A673 (cell line): Measurements from ENCODE around the gene EXOC2. TPM values are rescaled to one million over a fixed set of nuclear protein-coding genes. Genes with fewer than 3 reads are reported as not detected.

Source experiments
- BruUV-seq: library from RNA; stranded (reverse); fragments of 400-500 nt; replicated peaks from 2 replicates; lab custom pipeline; 2021; lab: Mats Ljungman, UMichigan
- CTCF ChIA-PET: fragments of 300-600 bp; sonication (Branson Sonifier 250); formaldehyde crosslinking; loops from one replicate; lab custom pipeline; 2022; ENCODE audit warnings: antibody characterized with exemption; lab: Charles Lee
- POLR2A ChIA-PET: fragments of 300-600 bp; sonication (Branson Sonifier 250); formaldehyde crosslinking; loops from one replicate; lab custom pipeline; 2022; ENCODE audit warnings: antibody characterized with exemption; ENCODE audit not compliant: low non-redundant PET; lab: Charles Lee
- DNase-seq: peaks from one replicate; pipeline ENCODE4 v3.0.0-alpha.2; 2015; ENCODE audit warnings: low spot score
- H3K27ac ChIP-seq: fragments of 200-600 bp; sonication (generic); 2 replicates; pipeline ENCODE4 v1.5.1; 2016; ENCODE audit warnings: mixed run types, low read depth, mild to moderate bottlenecking, mixed read lengths, antibody characterized with exemption, low read length; ENCODE audit not compliant: poor library complexity, severe bottlenecking
- H3K27me3 ChIP-seq: fragments of 200-600 bp; sonication (generic); replicated peaks from 2 replicates; pipeline ENCODE4 v1.6.1; 2017; ENCODE audit warnings: mixed run types, low read depth, mild to moderate bottlenecking, mixed read lengths, antibody characterized with exemption, low read length; ENCODE audit not compliant: insufficient read depth, poor library complexity
- H3K36me3 ChIP-seq: fragments of 200-600 bp; sonication (generic); 2 replicates; pipeline ENCODE4 v1.6.1; 2016; ENCODE audit warnings: mixed run types, mild to moderate bottlenecking, mixed read lengths, antibody characterized with exemption, low read length; ENCODE audit not compliant: insufficient read depth, poor library complexity, severe bottlenecking
- H3K4me1 ChIP-seq: fragments of 200-600 bp; sonication (generic); 2 replicates; pipeline ENCODE4 v1.6.1; 2017; ENCODE audit warnings: mixed run types, mild to moderate bottlenecking, mixed read lengths, antibody characterized with exemption, low read length; ENCODE audit not compliant: insufficient read depth, poor library complexity, severe bottlenecking
- H3K4me3 ChIP-seq: fragments of 200-600 bp; sonication (generic); 2 replicates; pipeline ENCODE4 v1.5.1; 2016; ENCODE audit warnings: low read depth, mixed run types, mild to moderate bottlenecking, mixed read lengths, low read length; ENCODE audit not compliant: poor library complexity, severe bottlenecking
- H3K9me3 ChIP-seq: fragments of 200-600 bp; sonication (generic); 2 replicates; pipeline ENCODE4 v1.6.1; 2016; ENCODE audit warnings: mixed run types, low read depth, mild to moderate bottlenecking, mixed read lengths, antibody characterized with exemption, low read length; ENCODE audit not compliant: poor library complexity, severe bottlenecking
- CTCF ChIP-seq: fragments of 300-800, 200-600 bp; sonication (generic); conservative IDR thresholded peaks from 2 replicates; pipeline ENCODE4 v1.5.1; 2017; ENCODE audit warnings: low read depth, mild to moderate bottlenecking, antibody characterized with exemption, low read length, moderate library complexity, mixed read lengths
- EZH2 ChIP-seq: fragments of 200-600 bp; sonication (generic); IDR thresholded peaks from 2 replicates; pipeline ENCODE4 v1.6.1; 2017; ENCODE audit warnings: borderline replicate concordance, low read depth, mild to moderate bottlenecking, mixed read lengths, antibody characterized with exemption, low read length; ENCODE audit not compliant: poor library complexity, severe bottlenecking
- intact Hi-C: fragments of 100-400 bp; cut with micrococcal nuclease; formaldehyde crosslinking; loops from one replicate; pipeline ENCODE4 v1.10.0; 2022; ENCODE audit not compliant: unreplicated experiment
- total RNA-seq: library from RNA; stranded (reverse); gene quantifications from 2 replicates; pipeline ENCODE4 v1.2.3, GENCODE V29; 2021

Gene EXOC2
- total RNA-seq, 1 experiment from 2014 or later = 22.4 TPM

GRCh38 chr6:501891-502601 is 190.9 kb downstream of the EXOC2 start:
- Histone ChIP-seq H3K27me3 (no peaks in the 10 kb centered on the region), H3K9me3 (no peaks in the 10 kb centered on the region), H3K27ac (peak overlapping the region; percentile 53), H3K4me1 (peaks cover 7% of the 10 kb centered on the region), H3K36me3 (no peaks in the 10 kb centered on the region), H3K4me3 (peak overlapping the region; percentile 41)
- no TSS peak for BruUV-seq
- CTCF ChIA-PET = no interaction called here
- intact Hi-C loops = no loop called here
- peak; percentile 44 for DNase-seq
- POLR2A ChIA-PET = no interaction called here
- TF ChIP-seq CTCF = no peak
- TF ChIP-seq EZH2 = no peak

- intact Hi-C loops = no loop called here
- ChIA-PET POLR2A (no interaction called here), CTCF (no interaction called here)
- Histone ChIP-seq H3K9me3 (no peaks in the 10 kb centered on the region), H3K27ac (no peak overlapping the region), H3K36me3 (no peaks in the 10 kb centered on the region), H3K27me3 (no peaks in the 10 kb centered on the region), H3K4me3 (no peak overlapping the region), H3K4me1 (peaks cover 7% of the 10 kb centered on the region)
- no peak for TF ChIP-seq EZH2
- no peak for TF ChIP-seq CTCF
- BruUV-seq = no TSS peak
- no peak for DNase-seq
Observed at GRCh38 chr6:499617-500016, 193.3 kb downstream of the EXOC2 start.

- ChIA-PET CTCF (no interaction called here), POLR2A (no interaction called here)
- Histone ChIP-seq H3K9me3 (no peaks in the 10 kb centered on the region), H3K27me3 (no peaks in the 10 kb centered on the region), H3K36me3 (no peaks in the 10 kb centered on the region), H3K27ac (no peak overlapping the region), H3K4me1 (peaks cover 7% of the 10 kb centered on the region), H3K4me3 (no peak overlapping the region)
- BruUV-seq = no TSS peak
- TF ChIP-seq EZH2 (no peak), CTCF (no peak)
- DNase-seq = no peak
- intact Hi-C loops = no loop called here
Observed at GRCh38 chr6:498795-499231, 194.1 kb downstream of the EXOC2 start.
